PC-3 (cell line): ENCODE results near the gene SLC25A51.

Experiments used
- CTCF ChIP-seq: fragments of 300-600 bp; sonication (generic); conservative IDR thresholded peaks from 2 replicates; pipeline ENCODE4 v1.5.1; 2017; ENCODE audit warnings: antibody characterized with exemption, low read depth, mild to moderate bottlenecking, low read length
- EZH2phosphoT487 ChIP-seq: fragments of 300-600 bp; sonication (generic); IDR thresholded peaks from 2 replicates; pipeline ENCODE4 v1.6.1; 2018; ENCODE audit warnings: mild to moderate bottlenecking, antibody characterized with exemption, low read length, borderline replicate concordance

GRCh38 chr9:37924538-37924937 lies 20.6 kb upstream of the SLC25A51 start:
- TF ChIP-seq EZH2phosphoT487 (no peak), CTCF (no peak)
